Activated CD8-positive, alpha-beta T cell treated with anti-CD3 and anti-CD28 coated beads for 36 hours (primary cell): ENCODE results near the gene PDF. TPM values are rescaled to one million over a fixed set of nuclear protein-coding genes. Genes with fewer than 3 reads are reported as not detected.

Experiments used
- ATAC-seq: fragments of 200-7000 bp; cut with Tn5 transposase; one replicate; pipeline ENCODE4 v1.10.0; 2021; ENCODE audit warnings: mild to moderate bottlenecking, moderate library complexity
- CTCF ChIA-PET: fragments of 350-600 bp; sonication (Branson Sonifier 250); formaldehyde crosslinking; loops from one replicate; lab custom pipeline; 2021; ENCODE audit warnings: antibody characterized with exemption; lab: Charles Lee
- POLR2A ChIA-PET: fragments of 350-600 bp; sonication (Branson Sonifier 250); formaldehyde crosslinking; loops from one replicate; lab custom pipeline; 2021; ENCODE audit warnings: antibody characterized with exemption; lab: Charles Lee
- DNase-seq: peaks from one replicate; pipeline ENCODE4 v3.0.0-alpha.2; 2020
- H3K27ac Mint-ChIP-seq: one replicate; pipeline ENCODE4 v1.8.0; 2021; ENCODE audit warnings: mild to moderate bottlenecking, mixed read lengths
- H3K27me3 Mint-ChIP-seq: one replicate; pipeline ENCODE4 v1.8.0; 2021; ENCODE audit warnings: mixed read lengths
- H3K36me3 Mint-ChIP-seq: one replicate; pipeline ENCODE4 v1.8.0; 2021; ENCODE audit warnings: low read depth, mixed read lengths
- H3K4me1 Mint-ChIP-seq: one replicate; pipeline ENCODE4 v1.8.0; 2021; ENCODE audit warnings: low read depth, mixed read lengths
- H3K4me3 Mint-ChIP-seq: one replicate; pipeline ENCODE4 v1.8.0; 2021; ENCODE audit warnings: mild to moderate bottlenecking, moderate library complexity, mixed read lengths
- H3K9me3 Mint-ChIP-seq: one replicate; pipeline ENCODE4 v1.8.0; 2021; ENCODE audit warnings: mixed read lengths
- intact Hi-C: fragments of 100-400 bp; cut with micrococcal nuclease; formaldehyde crosslinking; loops from one replicate; pipeline ENCODE4 v1.10.0; 2022
- total RNA-seq, 2 experiments: library from RNA; stranded (reverse); gene quantifications; one replicate each; pipeline ENCODE4 v1.2.3, GENCODE V29; 2021
- TF ChIP-seq, protein P1 (sequence below): fragments of 200-600 bp; IDR thresholded peaks from one replicate; pipeline ENCODE4 v1.8.0; 2022; ENCODE audit warnings: antibody characterized with exemption, mild to moderate bottlenecking

PDF gene
- total RNA-seq, 2 experiments from 2014 or later, result 16.1 to 19.5 TPM

- ChIA-PET POLR2A (interaction anchor here (1.0 kb wide), 1 partner anchor 10 kb away, joined by 3 read pairs; no protein-coding TSS in a partner anchor), CTCF (no interaction called here)
- H3K36me3 Mint-ChIP-seq, result peaks cover 50% of the 10 kb centered on the region
- intact Hi-C loops, result no loop called here
- no peak for DNase-seq
- H3K4me3 Mint-ChIP-seq, result no peak overlapping the region
- no peaks in the 10 kb centered on the region for H3K27me3 Mint-ChIP-seq
- peaks cover 34% of the 10 kb centered on the region for H3K4me1 Mint-ChIP-seq
- no peak for ATAC-seq
- no peak overlapping the region for H3K27ac Mint-ChIP-seq
- TF ChIP-seq, protein P1, sequence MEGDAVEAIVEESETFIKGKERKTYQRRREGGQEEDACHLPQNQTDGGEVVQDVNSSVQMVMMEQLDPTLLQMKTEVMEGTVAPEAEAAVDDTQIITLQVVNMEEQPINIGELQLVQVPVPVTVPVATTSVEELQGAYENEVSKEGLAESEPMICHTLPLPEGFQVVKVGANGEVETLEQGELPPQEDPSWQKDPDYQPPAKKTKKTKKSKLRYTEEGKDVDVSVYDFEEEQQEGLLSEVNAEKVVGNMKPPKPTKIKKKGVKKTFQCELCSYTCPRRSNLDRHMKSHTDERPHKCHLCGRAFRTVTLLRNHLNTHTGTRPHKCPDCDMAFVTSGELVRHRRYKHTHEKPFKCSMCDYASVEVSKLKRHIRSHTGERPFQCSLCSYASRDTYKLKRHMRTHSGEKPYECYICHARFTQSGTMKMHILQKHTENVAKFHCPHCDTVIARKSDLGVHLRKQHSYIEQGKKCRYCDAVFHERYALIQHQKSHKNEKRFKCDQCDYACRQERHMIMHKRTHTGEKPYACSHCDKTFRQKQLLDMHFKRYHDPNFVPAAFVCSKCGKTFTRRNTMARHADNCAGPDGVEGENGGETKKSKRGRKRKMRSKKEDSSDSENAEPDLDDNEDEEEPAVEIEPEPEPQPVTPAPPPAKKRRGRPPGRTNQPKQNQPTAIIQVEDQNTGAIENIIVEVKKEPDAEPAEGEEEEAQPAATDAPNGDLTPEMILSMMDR, result no peak
- H3K9me3 Mint-ChIP-seq, result no peaks in the 10 kb centered on the region
Observed at GRCh38 chr16:69334696-69335095, 4.3 kb upstream of the PDF start.

DNA sequence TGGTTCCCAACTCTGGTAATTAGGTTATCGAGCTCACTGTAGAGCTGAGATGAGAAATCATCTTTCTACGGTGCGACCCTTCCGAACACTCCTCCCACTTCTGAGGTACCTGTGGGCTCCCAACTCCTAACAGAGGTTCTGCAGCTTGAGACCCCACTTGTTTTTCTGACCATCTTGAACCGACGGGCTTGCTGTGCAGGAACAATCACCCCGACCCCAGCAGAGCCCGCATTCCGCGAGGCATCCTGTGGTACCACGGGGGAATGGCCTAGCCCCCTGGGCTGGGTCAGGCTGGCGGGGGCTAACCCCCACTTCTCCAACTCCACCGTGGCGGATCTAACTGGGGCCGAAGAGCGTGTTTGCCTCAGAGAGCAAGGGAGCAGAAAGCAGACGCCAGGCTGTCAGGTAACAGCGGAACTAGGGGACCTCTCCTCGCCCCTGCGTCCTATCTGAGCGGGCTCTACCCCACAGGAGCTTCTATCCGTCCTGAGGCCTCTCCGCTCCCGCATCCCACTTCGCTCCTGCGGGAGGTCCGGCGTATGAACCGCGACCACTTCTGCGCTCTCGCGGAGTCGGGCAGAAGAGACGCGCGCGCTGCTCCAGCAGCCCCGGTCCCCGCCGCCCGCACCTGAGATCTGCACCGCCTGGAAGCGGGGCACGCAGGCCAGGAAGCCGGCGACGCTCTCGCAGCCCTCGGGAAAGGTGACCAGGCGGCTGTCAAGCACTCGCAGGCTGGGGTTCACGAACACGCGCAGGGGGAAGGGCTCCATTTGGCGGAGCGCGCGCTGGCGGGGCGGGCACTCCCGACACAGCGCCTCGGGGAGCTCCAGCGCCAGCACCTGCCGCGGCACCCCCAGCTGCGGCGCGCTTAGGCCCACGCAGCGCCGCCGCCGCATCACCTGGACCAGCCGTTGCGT is 761 bp downstream of the PDF start:
- DNase-seq, result peak; percentile 51
- peak; percentile 45 for ATAC-seq
- H3K36me3 Mint-ChIP-seq, result peaks cover 56% of the 10 kb centered on the region
- ChIA-PET CTCF (interaction anchor here (1.0 to 4.4 kb wide), 3 partner anchors 10 to 425 kb away, joined by 3 to 28 read pairs (median 3); partner anchors contain the start of genes COG8, NIP7 and NOB1), POLR2A (interaction anchor here (1.0 to 7.2 kb wide), 8 partner anchors 10 to 235 kb away, joined by 3 to 93 read pairs (median 4); partner anchors contain the start of genes COG8 and NIP7)
- H3K27me3 Mint-ChIP-seq, result no peaks in the 10 kb centered on the region
- H3K4me1 Mint-ChIP-seq, result peaks cover 43% of the 10 kb centered on the region
- H3K4me3 Mint-ChIP-seq, result peak overlapping the region; percentile 84
- H3K27ac Mint-ChIP-seq, result peak overlapping the region; percentile 80
- intact Hi-C loops, result loop anchor here (1.0 kb wide), 1 partner anchor 10 kb away; the partner anchor contains the start of genes COG8 and NIP7
- no peaks in the 10 kb centered on the region for H3K9me3 Mint-ChIP-seq
- TF ChIP-seq, protein P1, result no peak

GRCh38 chr16:69328854-69329316 is 1.5 kb downstream of the PDF start:
- intact Hi-C loops, result no loop called here
- peak overlapping the region; percentile 84 for H3K4me3 Mint-ChIP-seq
- ChIA-PET CTCF (interaction anchor here (1.0 to 4.4 kb wide), 3 partner anchors 11 to 426 kb away, joined by 3 to 28 read pairs (median 3); partner anchors contain the start of genes COG8, NIP7 and NOB1), POLR2A (interaction anchor here (0.6 to 7.2 kb wide), 5 partner anchors 11 to 236 kb away, joined by 3 to 93 read pairs (median 5); partner anchors contain the start of genes COG8 and NIP7)
- H3K36me3 Mint-ChIP-seq, result peaks cover 54% of the 10 kb centered on the region
- H3K4me1 Mint-ChIP-seq, result peaks cover 40% of the 10 kb centered on the region
- TF ChIP-seq, protein P1, result no peak
- peak overlapping the region; percentile 80 for H3K27ac Mint-ChIP-seq
- H3K27me3 Mint-ChIP-seq, result no peaks in the 10 kb centered on the region
- ATAC-seq (no peak), DNase-seq (no peak)
- H3K9me3 Mint-ChIP-seq, result no peaks in the 10 kb centered on the region

GRCh38 chr16:69327585-69328310 is 2.6 kb downstream of the PDF start:
- POLR2A ChIA-PET, result interaction anchor here (0.6 to 7.2 kb wide), 5 partner anchors 10 to 709 kb away, joined by 3 to 93 read pairs (median 21); partner anchors contain the start of genes COG8 and NIP7
- CTCF ChIA-PET, result interaction anchor here (1.3 to 4.4 kb wide), 3 partner anchors 12 to 16 kb away, joined by 3 to 28 read pairs (median 5); partner anchors contain the start of genes COG8 and NIP7
- intact Hi-C loops, result no loop called here
- Mint-ChIP-seq H3K36me3 (peaks cover 51% of the 10 kb centered on the region), H3K27ac (peak overlapping the region; percentile 77), H3K4me3 (peak overlapping the region; percentile 84), H3K9me3 (no peaks in the 10 kb centered on the region), H3K4me1 (peaks cover 39% of the 10 kb centered on the region), H3K27me3 (no peaks in the 10 kb centered on the region)
- TF ChIP-seq, protein P1, result no peak
- no peak for ATAC-seq
- DNase-seq, result no peak
